PC-9 (cell line): Measurements from ENCODE around the gene TAF6.

Source experiments
- EZH2 ChIP-seq: fragments of 200-600 bp; sonication (generic); IDR thresholded peaks from 2 replicates; pipeline ENCODE4 v1.8.0; 2017; ENCODE audit warnings: antibody characterized with exemption, low read depth
- TF ChIP-seq, protein P1 (sequence below): fragments of 200-600 bp; sonication (generic); conservative IDR thresholded peaks from 2 replicates; pipeline ENCODE4 v1.6.1; 2017; ENCODE audit warnings: mixed run types, antibody characterized with exemption, mild to moderate bottlenecking, moderate library complexity

DNA sequence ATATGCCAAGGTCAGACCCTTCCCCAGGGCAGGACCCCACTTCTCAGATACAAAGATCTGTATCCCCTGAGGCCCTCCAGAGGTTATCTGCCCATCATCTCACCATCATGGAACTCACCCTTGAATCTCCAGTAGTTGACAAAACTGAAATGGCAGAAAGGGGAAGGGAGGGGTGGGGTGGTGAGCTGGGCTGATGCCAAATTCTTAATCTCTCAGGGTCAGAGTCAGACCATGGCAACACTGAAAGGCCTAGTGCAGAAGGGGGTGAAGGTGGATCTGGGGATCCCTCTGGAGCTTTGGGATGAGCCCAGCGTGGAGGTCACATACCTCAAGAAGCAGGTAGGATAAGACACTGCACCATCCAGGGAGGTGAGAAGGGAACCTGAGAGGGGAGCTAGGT is 3.4 kb upstream of the TAF6 start:
- TF ChIP-seq, protein P1, sequence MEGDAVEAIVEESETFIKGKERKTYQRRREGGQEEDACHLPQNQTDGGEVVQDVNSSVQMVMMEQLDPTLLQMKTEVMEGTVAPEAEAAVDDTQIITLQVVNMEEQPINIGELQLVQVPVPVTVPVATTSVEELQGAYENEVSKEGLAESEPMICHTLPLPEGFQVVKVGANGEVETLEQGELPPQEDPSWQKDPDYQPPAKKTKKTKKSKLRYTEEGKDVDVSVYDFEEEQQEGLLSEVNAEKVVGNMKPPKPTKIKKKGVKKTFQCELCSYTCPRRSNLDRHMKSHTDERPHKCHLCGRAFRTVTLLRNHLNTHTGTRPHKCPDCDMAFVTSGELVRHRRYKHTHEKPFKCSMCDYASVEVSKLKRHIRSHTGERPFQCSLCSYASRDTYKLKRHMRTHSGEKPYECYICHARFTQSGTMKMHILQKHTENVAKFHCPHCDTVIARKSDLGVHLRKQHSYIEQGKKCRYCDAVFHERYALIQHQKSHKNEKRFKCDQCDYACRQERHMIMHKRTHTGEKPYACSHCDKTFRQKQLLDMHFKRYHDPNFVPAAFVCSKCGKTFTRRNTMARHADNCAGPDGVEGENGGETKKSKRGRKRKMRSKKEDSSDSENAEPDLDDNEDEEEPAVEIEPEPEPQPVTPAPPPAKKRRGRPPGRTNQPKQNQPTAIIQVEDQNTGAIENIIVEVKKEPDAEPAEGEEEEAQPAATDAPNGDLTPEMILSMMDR, result no peak
- no peak for TF ChIP-seq EZH2
